ENCODE results near the gene CTIF.

The CTIF gene

DNA sequence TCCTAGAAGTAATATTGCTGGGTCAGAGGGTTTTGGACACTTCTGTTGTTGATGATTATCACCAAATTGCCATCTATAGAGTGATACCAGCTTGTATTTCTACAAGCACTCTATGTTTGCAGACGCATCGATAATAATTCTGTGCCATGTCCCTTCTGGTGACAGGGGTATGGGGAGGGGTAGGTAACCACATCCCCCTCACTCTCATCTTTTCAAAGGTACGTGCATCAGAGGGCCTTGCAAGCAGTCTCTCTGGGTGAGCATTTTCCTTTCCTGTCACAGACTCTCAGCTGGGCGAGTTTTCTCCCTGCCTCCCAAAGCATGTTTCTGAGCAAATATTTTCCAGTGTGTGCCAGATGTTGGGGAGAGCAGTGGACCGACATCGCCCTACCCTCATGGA lies 314.0 kb downstream of the CTIF start:
- H3K4me3 ChIP-seq (ENCODE audit: low read depth, low read length) = no peak overlapping the region
- DNase-seq (ENCODE audit: low read depth) = no peak
- TF ChIP-seq, protein P1, sequence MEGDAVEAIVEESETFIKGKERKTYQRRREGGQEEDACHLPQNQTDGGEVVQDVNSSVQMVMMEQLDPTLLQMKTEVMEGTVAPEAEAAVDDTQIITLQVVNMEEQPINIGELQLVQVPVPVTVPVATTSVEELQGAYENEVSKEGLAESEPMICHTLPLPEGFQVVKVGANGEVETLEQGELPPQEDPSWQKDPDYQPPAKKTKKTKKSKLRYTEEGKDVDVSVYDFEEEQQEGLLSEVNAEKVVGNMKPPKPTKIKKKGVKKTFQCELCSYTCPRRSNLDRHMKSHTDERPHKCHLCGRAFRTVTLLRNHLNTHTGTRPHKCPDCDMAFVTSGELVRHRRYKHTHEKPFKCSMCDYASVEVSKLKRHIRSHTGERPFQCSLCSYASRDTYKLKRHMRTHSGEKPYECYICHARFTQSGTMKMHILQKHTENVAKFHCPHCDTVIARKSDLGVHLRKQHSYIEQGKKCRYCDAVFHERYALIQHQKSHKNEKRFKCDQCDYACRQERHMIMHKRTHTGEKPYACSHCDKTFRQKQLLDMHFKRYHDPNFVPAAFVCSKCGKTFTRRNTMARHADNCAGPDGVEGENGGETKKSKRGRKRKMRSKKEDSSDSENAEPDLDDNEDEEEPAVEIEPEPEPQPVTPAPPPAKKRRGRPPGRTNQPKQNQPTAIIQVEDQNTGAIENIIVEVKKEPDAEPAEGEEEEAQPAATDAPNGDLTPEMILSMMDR (IDR thresholded peaks at IDR 0.05; ENCODE audit: control insufficient read depth, extremely low read depth, insufficient read depth) = no peak

DNA sequence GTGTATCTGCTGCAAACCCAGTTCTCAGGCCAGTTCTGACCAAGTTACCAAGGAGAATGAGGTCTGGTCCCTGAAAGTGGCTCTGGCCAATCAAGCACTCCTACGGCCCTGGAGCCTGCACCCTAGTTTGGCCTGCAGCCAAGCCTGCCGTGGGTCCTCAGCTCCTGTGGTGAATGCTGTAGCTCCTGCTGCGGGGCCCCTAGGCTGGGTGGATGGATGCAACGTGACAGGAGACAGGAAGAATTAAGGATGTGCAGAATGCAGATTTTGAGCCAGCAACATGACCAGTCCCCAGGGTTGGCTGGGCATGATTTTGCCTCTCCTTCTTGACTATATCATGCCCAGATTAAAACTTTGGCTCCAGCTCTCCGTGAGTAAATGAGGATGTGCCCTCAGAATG lies 314.8 kb downstream of the CTIF start:
- no peak overlapping the region for H3K4me3 ChIP-seq (ENCODE audit: low read depth, low read length)
- no peak for DNase-seq (ENCODE audit: low read depth)
- TF ChIP-seq, protein P1 (IDR thresholded peaks at IDR 0.05; ENCODE audit: control insufficient read depth, extremely low read depth, insufficient read depth) = no peak

DNA sequence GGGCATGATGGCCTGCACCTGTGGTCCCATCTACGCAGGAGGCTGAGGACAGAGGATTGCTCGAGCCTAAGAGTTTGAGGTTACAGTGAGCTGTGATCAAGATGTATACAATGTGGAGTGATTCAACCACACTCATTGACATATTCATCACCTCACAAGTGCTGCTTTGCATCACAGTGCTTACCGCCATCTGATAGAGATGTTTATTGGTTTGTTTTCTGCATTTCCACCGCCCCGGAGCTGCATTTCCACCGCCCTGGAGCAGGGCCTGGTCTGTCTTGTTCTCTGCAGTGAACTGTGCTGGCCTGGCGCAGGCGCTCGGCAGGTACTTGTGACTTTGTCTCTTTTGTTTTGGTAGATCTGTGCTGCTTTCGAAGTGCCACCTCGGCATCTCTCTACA lies 315.9 kb downstream of the CTIF start:
- no peak overlapping the region for H3K4me3 ChIP-seq (ENCODE audit: low read depth, low read length)
- TF ChIP-seq, protein P1 (IDR thresholded peaks at IDR 0.05; ENCODE audit: control insufficient read depth, extremely low read depth, insufficient read depth) = no peak
- DNase-seq (ENCODE audit: low read depth) = no peak

DNA sequence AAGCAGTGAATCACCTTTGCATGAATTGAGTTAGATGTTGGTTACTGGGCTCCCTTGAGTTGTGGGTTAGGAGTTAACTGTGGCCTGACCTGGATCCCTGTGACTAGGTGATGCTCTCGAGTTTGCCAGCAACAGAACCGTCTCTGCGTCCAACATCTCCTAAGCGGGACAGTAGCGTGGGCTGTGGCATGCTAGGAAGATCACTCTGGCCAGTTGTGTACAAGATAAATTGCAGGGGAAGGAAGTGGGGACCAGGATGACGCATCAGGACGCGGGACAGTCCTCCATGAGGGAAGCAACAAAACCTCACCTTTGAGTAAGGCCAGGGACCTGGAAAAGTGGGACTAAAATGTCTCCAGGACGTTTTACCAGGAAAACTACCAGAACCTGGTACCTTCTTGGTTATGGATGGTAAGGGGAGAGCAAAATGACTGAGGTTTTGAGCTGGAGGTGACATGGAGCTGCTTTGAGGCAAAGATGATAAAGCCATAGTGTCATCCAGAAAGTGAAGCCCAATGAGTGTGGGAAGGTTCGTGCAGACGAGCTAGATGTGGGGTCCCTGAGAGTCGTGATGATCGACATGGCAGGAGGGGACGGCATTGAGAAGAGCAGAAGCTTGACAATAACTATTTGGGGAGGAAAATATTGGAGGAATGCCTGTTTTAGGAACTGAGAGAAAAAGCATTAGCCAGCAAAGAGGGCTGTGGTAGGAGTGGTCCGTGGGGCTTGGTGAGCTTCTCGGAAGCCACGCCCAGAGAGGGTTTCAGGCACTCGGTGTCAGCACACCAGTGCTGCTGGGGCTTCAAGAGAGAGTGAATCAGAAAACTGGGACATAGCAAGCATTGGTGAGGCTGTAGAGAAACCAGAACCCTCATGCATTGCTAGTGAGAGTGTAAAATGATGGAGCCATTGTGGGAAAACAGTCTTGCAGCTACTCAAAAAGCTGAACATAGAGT lies 316.9 kb downstream of the CTIF start:
- DNase-seq (ENCODE audit: low read depth) = no peak
- TF ChIP-seq, protein P1 (IDR thresholded peaks at IDR 0.05; ENCODE audit: control insufficient read depth, extremely low read depth, insufficient read depth) = no peak

DNA sequence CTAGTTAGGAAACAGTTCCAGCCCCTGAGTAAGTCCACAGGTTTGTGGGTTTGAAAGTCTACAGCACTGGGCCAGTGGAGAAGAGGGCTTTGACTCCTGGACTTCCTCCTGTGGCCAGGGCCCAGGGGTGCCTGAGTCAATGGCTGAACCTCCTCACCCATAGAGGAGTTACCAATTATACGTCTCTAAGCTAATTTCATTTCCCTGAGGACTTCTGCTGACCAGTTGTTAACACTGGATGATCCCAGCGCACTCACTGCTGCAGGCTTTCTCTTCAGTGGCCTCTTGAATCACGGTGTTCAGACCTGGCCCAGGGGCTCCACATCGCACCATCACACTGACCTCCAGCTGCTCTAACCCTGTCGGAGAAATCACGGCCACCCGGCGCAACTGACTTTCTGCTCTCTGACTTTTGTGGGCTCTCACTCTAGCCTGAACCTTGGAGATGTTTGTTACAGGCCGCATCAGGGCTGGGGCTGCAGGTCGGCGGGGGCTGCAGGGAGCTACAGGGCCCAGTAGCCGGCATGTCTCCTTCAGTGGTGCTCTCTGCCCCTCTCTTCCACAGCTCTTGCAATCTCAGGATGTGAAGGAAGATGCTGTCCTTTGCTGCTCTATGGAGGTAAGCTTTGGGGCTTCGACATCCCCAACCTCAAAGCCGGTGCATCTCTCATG lies 318.3 kb downstream of the CTIF start:
- no peak overlapping the region for H3K4me3 ChIP-seq (ENCODE audit: low read depth, low read length)
- DNase-seq (ENCODE audit: low read depth) = no peak
- TF ChIP-seq, protein P1 (IDR thresholded peaks at IDR 0.05; ENCODE audit: control insufficient read depth, extremely low read depth, insufficient read depth) = no peak

More for the DNA sequence above, 316.9 kb downstream of the CTIF start:
- H3K4me3 ChIP-seq (ENCODE audit: low read depth, low read length) = no peak overlapping the region

DNA sequence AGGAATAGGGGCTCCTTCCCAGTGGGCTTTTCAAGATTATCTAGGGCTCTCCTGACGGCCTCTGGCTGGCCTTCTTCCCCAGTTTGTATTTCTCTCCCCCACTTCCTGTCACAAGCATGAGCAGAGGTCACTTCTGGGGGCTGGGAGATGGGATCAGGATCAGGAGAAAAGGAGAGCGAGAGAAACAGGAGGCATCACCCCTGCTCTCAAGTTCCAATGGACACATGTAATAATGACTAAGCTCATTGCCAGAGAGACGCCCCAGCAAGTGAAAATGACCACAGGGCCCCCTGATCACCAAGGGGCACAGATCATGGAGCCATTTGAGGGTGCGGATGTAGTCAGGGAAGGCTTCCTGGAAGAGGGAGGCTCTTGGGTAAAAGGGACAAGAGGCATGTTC lies 319.8 kb downstream of the CTIF start:
- no peak for DNase-seq (ENCODE audit: low read depth)
- TF ChIP-seq, protein P1 (IDR thresholded peaks at IDR 0.05; ENCODE audit: control insufficient read depth, extremely low read depth, insufficient read depth) = no peak

More for the DNA sequence above, 319.8 kb downstream of the CTIF start:
- no peak overlapping the region for H3K4me3 ChIP-seq (ENCODE audit: low read depth, low read length)
